ENCODE measurements around the gene AGTPBP1. TPM values are rescaled to one million over a fixed set of nuclear protein-coding genes. Genes with fewer than 3 reads are reported as not detected.
A peak's percentile ranks its signal among the peaks of the same experiment; 100 is the strongest.

AGTPBP1 gene
- total RNA-seq, 3 donors from 2014 or later (not counting 1 experiment from before 2014, with no cell fraction given): 140 to 150 (median 140) TPM

DNA sequence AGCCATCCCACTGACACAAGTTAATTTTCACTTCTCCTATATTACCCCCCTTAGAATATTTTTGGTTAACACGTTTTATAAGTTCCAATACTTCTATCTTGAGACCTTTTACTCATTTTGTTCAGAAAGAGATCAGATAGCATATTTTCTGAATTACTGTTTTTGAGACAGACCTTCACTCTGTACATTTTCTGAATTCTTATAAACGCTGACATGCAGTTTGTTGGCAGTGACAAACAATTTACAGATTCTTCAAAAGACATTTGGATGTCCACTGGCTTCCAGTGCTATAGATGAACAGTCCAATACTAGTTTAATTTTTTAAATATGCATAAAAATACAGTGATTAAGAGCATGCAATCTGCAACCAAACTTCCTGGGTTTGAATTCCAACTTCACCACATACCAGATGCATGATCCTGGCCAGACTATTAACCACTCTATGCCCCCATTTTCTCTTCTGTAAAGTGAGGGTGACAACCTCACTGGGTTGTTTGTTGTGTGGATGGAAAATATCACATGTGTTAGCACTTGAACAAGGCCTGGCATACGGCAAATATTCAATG lies 142.1 kb downstream of the AGTPBP1 start:
- Mint-ChIP-seq H3K27ac (peak overlapping the region; percentile 55 to 76), H3K36me3 (peaks cover 10% of the 10 kb centered on the region), H3K4me1 (peaks cover 59% of the 10 kb centered on the region in 2 donors), H3K4me3 (no peak overlapping the region), H3K9me3 (no peaks in the 10 kb centered on the region), H3K27me3 (ENCODE audit: low read depth in 2 of 2) (no peaks in the 10 kb centered on the region)
- H3K4me1 ChIP-seq (ENCODE audit: control insufficient read depth, insufficient read depth, low read length): peaks cover 19% of the 10 kb centered on the region
- H3K36me3 ChIP-seq (ENCODE audit: control insufficient read depth, insufficient read depth, low read length): peaks cover 26% of the 10 kb centered on the region
- no peak overlapping the region for H3K4me3 ChIP-seq (ENCODE audit: low read length)
- no peak overlapping the region for H3K27ac ChIP-seq (ENCODE audit: low read length)
- intact Hi-C loops (cut with micrococcal nuclease): no loop called here
- TF ChIP-seq, protein P1, sequence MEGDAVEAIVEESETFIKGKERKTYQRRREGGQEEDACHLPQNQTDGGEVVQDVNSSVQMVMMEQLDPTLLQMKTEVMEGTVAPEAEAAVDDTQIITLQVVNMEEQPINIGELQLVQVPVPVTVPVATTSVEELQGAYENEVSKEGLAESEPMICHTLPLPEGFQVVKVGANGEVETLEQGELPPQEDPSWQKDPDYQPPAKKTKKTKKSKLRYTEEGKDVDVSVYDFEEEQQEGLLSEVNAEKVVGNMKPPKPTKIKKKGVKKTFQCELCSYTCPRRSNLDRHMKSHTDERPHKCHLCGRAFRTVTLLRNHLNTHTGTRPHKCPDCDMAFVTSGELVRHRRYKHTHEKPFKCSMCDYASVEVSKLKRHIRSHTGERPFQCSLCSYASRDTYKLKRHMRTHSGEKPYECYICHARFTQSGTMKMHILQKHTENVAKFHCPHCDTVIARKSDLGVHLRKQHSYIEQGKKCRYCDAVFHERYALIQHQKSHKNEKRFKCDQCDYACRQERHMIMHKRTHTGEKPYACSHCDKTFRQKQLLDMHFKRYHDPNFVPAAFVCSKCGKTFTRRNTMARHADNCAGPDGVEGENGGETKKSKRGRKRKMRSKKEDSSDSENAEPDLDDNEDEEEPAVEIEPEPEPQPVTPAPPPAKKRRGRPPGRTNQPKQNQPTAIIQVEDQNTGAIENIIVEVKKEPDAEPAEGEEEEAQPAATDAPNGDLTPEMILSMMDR (IDR thresholded peaks at IDR 0.05): no peak
- ATAC-seq (no peak), DNase-seq (no peak)
- no peaks in the 10 kb centered on the region for H3K9me3 ChIP-seq (ENCODE audit: control insufficient read depth, insufficient read depth, low read length)
- no peaks in the 10 kb centered on the region for H3K27me3 ChIP-seq (ENCODE audit: control insufficient read depth, insufficient read depth, low read length)
- 75% methylated on average over 2 of the region's 3 CpGs for WGBS (ENCODE audit: insufficient coverage)

DNA sequence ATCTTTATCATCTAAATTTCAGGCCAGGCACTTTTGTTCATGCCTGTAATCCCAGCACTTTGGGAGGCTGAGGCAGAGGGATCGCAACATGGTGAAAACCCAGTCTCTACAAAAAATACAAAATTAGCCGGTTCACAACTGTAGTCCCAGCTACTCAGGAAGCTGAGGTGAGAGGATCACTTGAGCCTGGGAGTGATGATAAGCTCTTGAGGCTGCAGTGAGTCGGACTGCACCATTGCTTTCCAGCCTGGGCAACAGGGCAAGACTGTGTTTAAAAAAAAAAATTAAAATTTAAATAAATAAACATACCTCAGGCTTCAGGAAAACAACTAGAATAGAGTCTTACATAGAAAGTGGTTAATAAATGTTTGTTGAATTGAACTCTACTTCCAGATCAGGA lies 147.4 kb downstream of the AGTPBP1 start:
- Mint-ChIP-seq H3K27ac (no peak overlapping the region), H3K36me3 (peaks cover 12% of the 10 kb centered on the region), H3K4me1 (peaks cover 14 to 21% of the 10 kb centered on the region in 2 donors), H3K4me3 (no peak overlapping the region), H3K9me3 (no peaks in the 10 kb centered on the region), H3K27me3 (ENCODE audit: low read depth in 2 of 2) (no peaks in the 10 kb centered on the region)
- Histone ChIP-seq H3K9me3 (ENCODE audit: control insufficient read depth, insufficient read depth, low read length) (no peaks in the 10 kb centered on the region), H3K4me3 (ENCODE audit: low read length) (no peak overlapping the region), H3K36me3 (ENCODE audit: control insufficient read depth, insufficient read depth, low read length) (peaks cover 31% of the 10 kb centered on the region), H3K27ac (ENCODE audit: low read length) (no peak overlapping the region), H3K4me1 (ENCODE audit: control insufficient read depth, insufficient read depth, low read length) (no peaks in the 10 kb centered on the region), H3K27me3 (ENCODE audit: control insufficient read depth, insufficient read depth, low read length) (no peaks in the 10 kb centered on the region)
- intact Hi-C loops (cut with micrococcal nuclease): no loop called here
- ATAC-seq (no peak), DNase-seq (no peak)
- 57% methylated on average over 3 of the region's 3 CpGs for WGBS (ENCODE audit: insufficient coverage)
- TF ChIP-seq, protein P1 (IDR thresholded peaks at IDR 0.05): no peak

DNA sequence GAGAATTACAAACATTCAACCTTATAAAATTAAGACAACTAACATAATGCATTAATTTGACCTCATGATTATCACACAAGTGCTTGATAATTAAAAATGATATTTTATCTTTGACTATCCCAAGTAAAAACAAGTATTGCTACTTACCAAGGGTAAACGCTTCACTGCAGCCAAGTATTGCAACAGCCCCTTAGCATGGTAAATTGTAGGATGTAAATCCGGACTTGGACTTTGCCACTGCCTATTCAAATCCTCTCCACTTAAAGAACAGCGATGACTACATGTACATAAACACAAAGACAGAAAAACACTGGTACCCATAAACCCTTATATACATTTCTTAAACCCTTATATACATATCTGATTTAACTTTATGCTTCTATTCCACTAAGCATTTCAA lies 155.1 kb downstream of the AGTPBP1 start:
- H3K27me3 ChIP-seq (ENCODE audit: control insufficient read depth, insufficient read depth, low read length): no peaks in the 10 kb centered on the region
- H3K27ac ChIP-seq (ENCODE audit: low read length): no peak overlapping the region
- ATAC-seq (no peak), DNase-seq (no peak)
- no peaks in the 10 kb centered on the region for H3K9me3 Mint-ChIP-seq
- TF ChIP-seq, protein P1 (IDR thresholded peaks at IDR 0.05): no peak
- H3K36me3 Mint-ChIP-seq: peaks cover 13% of the 10 kb centered on the region
- WGBS (ENCODE audit: insufficient coverage): 92% methylated on average over 2 of the region's 3 CpGs
- H3K4me3 Mint-ChIP-seq: no peak overlapping the region
- H3K36me3 ChIP-seq (ENCODE audit: control insufficient read depth, insufficient read depth, low read length): peaks cover 39% of the 10 kb centered on the region
- H3K4me1 Mint-ChIP-seq: peaks cover 5 to 12% of the 10 kb centered on the region in 2 donors
- no peak overlapping the region for H3K4me3 ChIP-seq (ENCODE audit: low read length)
- intact Hi-C loops (cut with micrococcal nuclease): no loop called here
- H3K9me3 ChIP-seq (ENCODE audit: control insufficient read depth, insufficient read depth, low read length): no peaks in the 10 kb centered on the region
- H3K27me3 Mint-ChIP-seq (ENCODE audit: low read depth in 2 of 2): no peaks in the 10 kb centered on the region
- H3K4me1 ChIP-seq (ENCODE audit: control insufficient read depth, insufficient read depth, low read length): no peaks in the 10 kb centered on the region
- H3K27ac Mint-ChIP-seq: no peak overlapping the region

DNA sequence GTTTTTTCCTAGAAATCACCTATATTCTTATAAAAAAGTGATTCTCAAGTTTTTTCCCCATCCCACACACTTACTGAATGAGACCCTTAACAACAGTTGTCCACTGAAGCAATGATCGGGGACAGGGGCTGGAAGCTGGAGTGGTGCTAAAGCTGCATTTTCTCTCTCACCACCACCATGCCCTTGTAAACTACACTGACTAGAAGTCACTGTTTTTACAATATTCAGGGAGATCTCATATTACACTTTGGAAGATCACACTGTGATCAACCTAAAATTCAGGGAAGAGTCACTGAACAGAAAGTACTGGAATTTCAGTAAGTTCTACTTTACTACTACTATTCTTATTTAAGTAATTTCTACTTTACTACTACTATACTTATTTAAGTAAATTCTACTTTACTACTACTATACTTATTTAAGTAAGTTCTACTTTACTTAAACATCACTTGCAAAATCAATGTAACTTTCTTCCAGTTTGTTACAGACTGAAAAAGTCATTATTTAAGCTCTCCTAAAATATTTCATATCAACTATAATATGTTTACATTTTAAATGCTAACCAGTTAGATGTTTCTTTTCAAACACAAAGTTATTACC lies 164.3 kb downstream of the AGTPBP1 start:
- Mint-ChIP-seq H3K4me3 (no peak overlapping the region), H3K4me1 (no peaks in the 10 kb centered on the region), H3K36me3 (no peaks in the 10 kb centered on the region), H3K27ac (no peak overlapping the region), H3K27me3 (ENCODE audit: low read depth in 2 of 2) (no peaks in the 10 kb centered on the region), H3K9me3 (no peaks in the 10 kb centered on the region)
- Histone ChIP-seq H3K36me3 (ENCODE audit: control insufficient read depth, insufficient read depth, low read length) (peaks cover 18% of the 10 kb centered on the region), H3K9me3 (ENCODE audit: control insufficient read depth, insufficient read depth, low read length) (no peaks in the 10 kb centered on the region), H3K27me3 (ENCODE audit: control insufficient read depth, insufficient read depth, low read length) (no peaks in the 10 kb centered on the region), H3K4me1 (ENCODE audit: control insufficient read depth, insufficient read depth, low read length) (no peaks in the 10 kb centered on the region), H3K27ac (ENCODE audit: low read length) (no peak overlapping the region), H3K4me3 (ENCODE audit: low read length) (no peak overlapping the region)
- intact Hi-C loops (cut with micrococcal nuclease): no loop called here
- 100% methylated on average over 1 of the region's 1 CpG for WGBS (ENCODE audit: insufficient coverage)
- ATAC-seq (no peak), DNase-seq (no peak)
- TF ChIP-seq, protein P1 (IDR thresholded peaks at IDR 0.05): no peak

Data from natural killer cell (primary cell).